GM19023 (cell line): Measurements from ENCODE around the gene OTUD1.

Source experiments
- ATAC-seq: cut with Tn5 transposase; IDR thresholded peaks from one replicate; pipeline ENCODE4 v1.9.1; 2021; ENCODE audit warnings: mild to moderate bottlenecking, moderate library complexity; ENCODE audit not compliant: unreplicated experiment

OTUD1 gene

GRCh38 chr10:23467012-23467411 is 28.1 kb downstream of the OTUD1 start:
- no peak for ATAC-seq

DNA sequence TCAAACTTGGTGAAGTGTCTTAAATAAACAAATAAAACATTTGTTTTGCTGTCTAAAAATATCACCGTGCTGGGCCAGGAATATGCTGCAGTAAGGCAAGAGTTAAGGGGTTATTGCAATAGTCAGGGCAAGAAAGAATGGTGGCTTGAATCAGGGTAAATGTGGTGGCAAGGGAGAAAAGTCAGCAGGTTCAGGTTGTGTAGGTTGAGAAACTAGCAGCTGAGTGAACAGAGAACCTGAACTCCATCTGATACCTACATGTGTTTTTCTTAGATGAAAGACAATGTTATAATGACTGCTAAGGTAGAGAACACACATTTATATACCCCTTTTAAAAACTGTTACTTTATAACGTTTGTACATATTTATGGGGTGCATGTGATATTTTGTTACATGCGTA is 28.7 kb downstream of the OTUD1 start:
- ATAC-seq, result no peak

DNA sequence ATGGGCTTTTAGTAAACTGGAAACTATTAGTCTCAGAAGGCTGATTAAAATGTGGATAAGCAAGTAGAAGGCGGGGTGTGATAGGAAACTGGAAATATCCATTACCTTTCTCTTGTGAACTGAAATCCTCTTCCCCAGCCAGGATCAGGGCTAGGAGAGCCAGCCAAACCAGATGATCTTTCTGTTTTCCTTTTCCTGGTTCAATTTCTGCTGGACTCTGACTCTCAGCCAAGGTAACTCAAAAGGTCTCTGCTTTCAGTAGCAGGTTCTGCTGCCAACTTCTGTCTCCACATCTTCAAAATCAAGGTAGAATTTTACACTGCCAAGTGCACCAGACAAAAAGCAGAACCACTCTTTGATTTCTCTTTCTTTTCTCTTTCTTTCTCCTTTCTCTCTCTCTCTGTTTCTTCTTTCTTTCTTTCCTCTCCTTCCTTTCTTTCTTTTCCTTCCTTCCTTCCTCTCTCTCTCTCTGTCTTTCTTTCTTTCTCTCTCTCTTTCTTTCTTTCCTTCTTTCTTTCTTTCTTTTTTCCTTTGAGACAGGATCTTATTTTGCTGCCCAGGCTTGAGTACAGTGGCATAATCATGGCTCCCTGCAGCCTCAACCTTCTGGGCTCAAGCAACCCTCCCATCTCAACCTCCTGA is 30.8 kb downstream of the OTUD1 start:
- no peak for ATAC-seq

GRCh38 chr10:23472181-23472580 is 33.3 kb downstream of the OTUD1 start:
- ATAC-seq, result no peak

DNA sequence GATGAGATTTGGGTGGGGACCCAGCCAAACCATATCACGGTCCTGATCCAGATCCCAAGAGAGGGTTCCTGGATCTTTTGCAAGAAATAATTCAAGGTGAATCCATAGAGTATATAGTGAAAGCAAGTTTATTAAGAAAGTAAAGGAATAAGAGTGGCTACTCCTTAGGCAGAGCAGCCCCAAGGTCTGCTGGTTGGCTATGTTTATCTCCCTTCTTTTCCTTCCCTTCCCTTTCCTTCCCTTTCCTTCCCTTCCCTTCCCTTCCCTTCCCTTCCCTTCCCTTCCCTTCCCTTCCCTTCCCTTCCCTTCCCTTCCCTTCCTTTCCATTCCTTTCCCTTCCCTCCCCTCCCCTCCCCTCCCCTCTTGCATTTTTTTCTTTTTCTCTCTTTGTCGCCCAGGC is 35.2 kb downstream of the OTUD1 start:
- no peak for ATAC-seq

- ATAC-seq, result no peak
These were observed 35.8 kb downstream of the OTUD1 start for GRCh38 chr10:23474626-23475025.

GRCh38 chr10:23478570-23478969 is 39.7 kb downstream of the OTUD1 start:
- ATAC-seq, result no peak

DNA sequence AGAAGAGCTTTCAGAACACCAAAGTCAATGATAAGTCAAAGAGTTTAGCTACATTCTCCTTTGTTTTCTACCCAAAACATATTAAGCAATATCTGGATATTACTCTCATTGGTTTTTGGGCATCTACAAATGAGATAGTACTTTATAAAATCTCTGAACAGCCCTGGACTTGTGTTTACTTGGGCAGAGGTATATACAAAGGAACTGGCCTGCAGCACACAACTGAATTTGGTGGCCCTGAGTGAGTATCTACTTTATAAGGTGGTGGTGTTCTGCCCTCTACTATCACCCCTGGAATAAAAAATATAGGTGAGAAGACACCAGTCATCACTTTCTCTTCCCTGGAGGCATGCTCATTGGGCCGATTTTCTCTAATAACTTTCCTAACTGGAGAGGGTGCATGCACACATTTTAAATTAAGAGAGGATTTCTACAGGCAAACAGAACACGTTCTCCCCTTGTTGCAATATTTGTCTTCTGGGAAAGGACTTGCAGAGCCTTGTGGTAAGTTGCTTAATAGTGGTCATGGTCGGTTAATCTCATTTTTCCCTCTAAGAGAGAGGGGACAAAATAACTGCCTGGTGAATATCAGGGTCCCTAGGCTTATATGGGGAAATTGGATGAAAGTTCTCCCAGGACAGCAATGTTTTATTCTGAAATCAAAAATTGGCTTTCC is 41.1 kb downstream of the OTUD1 start:
- no peak for ATAC-seq

DNA sequence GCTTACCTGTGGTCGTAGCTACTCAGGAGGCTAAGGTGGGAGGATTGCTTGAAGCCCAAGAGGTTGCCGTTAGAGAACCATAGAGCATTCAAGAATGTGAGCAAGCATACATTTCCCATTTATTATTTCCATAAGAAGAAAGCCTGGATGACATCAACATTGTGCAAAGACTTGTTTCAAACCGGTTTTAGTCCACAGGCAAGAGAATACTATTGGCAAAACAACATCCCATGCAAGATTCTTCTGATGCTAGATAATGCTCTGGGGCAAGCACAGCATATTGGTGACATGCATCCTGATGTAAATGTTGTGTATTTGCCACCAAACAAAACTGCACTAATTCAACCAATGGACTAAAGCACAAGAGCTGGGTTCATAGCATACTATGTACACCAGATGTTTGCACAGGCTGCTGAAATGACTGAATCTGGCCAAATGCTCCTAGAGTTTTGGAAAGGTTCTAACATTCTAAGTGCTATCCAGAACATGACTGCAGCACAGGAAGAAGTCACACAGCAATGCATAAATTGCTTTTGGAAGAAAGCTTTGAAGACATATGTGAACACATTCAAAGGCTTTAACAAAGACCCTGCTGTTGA is 42.6 kb downstream of the OTUD1 start:
- no peak for ATAC-seq

DNA sequence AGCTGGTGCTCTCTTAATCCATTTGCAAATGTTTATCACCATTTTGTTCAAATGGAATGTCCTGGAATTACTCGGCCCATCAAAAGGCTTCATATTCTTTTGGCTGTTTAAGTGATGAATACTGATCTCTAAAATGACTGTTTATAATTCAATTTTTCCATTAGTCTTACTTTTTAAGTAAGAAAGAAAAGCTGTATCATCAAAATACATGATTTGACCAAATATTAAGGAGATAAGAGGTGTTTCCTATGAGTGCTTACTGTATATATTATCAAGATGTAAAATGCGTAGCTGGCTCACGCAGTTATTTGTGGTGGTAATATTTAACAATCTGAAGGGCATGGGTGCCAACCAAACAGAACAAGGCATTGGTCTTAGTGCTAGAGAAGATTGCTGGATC is 51.2 kb downstream of the OTUD1 start:
- no peak for ATAC-seq
